NCI-H526 treated with DMSO at 0.1 percent for 48 hours (cell line): Measurements from ENCODE around the gene USP27X.

Experiments used
- DNase-seq: peaks from one replicate; lab custom pipeline; 2025; lab: John Stamatoyannopoulos, UW

Gene USP27X

DNA sequence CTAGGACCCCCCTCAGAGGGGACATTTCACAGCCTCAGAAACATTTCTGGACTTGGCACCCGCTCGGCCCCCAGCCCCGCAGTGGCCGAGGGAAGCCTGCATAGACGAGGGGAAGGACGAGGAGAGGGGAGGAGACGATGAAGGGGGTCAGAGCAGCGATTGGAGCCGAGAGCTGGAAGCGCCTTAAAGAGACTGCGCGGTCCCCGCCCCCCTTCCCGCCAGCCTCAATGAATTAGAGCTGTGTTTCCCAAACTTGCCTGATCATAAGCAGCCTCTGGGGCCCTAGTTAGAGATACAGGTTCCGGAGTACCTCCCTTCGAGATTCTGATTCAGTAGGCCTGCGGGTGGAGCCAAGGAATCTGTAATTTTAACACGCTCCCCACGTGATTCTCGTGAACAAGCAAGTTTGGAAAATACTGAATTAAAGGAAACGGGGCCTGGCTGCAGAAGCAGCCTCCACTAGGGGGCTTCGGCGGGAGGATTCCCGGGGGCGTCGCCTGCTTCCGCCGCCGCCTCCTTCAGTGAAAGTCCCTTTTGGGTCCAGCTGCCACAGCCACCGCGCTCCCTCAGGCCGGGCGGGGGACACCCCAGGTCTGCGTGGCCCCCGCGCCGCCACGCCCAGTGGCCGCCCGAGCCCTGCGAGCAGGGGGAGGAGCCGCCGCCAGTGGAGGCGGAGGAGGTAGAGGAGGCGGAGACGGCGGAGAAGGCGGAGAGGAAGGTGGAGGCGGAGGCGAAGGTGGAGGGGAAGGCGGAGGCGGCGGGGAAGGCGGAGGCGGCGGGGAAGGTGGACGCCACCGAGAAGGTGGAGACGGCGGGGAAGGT is at the start of gene USP27X:
TSS of gene USP27X (plus strand) at position 651 of the 822 bp plus-strand sequence. CDS start 824 bp downstream, outside the sequence.
- peak; percentile 63 for DNase-seq

DNA sequence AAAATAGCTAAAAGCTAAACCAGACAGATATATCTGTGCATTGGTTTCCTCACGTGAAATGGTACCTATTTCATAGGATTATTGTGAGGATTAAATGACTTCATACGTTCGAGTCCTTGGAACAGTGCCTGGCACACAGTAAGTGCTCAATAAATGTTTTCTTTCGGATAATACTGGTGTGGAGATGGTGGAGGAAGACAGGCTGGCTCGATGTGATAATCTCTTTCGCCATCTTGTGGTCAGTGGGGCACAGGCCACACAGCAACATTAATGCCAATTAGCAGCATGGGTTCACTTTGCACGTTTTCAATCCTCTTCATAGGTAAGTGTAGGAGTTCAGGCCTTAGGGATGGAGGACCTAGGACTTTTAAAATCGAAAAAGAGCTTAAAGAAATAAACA is 40.9 kb upstream of the USP27X start:
- no peak for DNase-seq

DNA sequence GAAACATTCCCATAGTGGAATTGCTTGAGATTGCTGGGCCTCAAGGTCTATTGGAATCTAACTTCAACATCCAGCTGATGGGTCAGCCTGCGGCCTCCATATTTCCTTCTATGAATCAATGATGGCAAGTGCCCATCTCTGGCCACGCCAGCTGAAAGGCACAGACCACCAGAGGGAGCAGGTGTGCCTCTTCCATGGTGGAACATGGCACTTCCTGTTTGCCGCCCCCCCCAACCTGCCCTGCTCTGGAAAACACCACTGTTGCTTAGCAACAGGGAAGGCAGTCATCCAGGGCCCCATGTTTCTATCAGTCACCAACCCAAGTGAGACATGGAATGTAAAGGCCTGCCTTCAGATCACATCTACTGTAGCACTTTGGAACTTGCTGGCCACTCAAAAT is 38.6 kb upstream of the USP27X start:
- no peak for DNase-seq

DNA sequence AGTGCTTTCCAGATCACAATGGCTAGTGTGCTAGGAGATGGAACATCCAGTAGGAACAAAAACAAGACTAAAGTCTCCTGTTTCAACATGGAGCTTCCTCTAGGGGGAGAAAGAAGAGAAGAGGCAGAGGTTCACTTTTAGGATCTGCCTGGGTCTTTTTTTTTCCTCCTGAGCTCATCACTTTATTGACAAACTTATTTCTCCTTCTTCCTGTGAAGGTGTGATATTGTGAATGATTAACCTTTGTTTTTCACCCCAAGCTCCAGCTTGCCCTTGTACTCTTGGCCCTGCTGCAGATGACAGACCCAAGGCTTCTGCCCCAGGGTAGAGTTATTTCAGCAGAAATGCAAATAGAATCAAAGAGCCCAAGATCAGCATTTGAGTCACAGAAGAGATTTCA is 36.7 kb upstream of the USP27X start:
- no peak for DNase-seq

DNA sequence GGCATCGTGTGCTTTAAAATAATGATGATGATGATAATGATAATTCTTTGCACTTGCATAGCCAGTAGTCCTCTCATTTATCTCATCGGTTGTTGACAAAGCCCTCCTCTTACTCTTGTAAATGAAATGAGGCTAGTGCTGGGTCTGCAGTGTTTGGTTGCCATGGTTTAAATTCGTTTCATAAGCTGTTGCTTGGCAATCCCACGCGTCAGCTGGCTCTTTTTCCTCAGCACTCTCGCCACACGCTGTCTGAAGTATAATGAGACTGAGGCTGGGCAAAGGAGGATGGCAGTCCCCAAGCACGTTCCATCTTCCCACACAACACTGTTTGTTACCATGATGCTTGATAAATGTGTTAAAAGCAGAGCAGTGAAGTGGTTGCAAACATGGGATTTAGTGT is 34.7 kb upstream of the USP27X start:
- DNase-seq, result no peak

DNA sequence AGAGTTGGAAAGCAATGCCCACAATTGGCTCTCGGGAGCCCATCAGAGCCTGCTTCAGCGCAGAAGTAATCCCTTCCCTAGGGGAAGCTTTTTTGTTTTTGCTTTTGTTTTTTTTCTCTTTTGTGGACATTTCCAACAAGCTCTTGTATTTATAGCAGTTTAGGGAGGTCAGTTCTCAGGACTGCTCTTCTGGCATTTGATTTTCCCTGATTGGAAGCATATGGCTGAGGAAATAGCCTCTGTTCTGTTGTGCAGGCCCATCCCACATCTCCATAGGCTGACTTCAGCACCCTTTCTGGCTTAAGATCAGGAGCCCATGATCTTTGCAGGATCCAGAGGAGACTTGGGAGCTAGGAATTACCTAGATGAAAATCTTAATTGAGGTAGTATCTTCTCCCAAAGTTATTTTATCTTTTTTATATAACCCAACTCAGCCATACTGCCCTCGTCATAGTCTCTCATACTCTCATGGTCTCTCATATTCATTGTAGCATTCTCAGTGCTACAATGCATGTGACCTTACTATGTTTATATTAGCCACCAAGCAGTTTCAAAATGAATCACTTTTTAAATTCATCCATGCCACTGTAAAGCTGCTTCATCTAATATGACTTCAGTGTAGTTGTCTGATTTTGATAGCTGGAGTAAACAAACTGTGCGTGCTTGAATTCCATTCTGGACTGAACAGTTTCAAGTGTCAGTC is 33.4 kb upstream of the USP27X start:
- DNase-seq, result no peak

DNA sequence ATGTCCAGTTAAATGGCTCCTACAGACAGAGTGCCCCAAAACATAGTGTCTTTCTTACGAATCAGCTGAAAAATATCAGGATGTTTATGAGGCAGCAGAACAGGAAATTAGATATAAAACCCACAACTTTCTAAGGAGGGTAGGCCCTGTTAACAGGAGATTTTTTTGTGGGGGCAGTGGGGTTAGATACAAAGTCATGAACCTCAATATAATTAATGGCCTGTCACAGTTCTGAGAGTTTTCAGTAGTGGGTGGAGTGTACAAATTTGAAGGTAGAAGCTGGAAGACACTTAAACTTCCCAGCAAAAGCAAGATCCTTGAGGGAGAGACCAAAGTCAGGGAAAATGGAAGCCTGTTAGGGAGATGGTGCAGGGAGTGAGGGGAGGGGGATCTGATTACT is 32.8 kb upstream of the USP27X start:
- no peak for DNase-seq

DNA sequence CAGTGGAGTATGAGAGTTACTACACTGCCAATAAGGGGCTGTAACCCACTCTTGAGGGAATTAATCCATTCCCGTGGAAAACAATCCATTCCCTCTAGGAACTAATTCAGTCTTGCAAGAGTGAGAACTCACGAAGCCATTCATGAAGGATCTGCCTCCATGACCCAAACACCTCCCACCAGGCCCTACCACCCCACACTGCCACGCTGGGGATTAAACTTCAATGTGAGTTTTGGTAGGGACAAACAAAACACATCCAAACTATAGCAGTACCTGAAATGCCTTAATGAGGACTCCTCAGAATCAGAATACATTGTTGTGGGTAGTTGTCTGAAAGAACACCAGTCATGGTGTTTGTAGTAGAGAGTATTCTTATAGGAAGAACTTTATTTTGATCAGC is 31.0 kb upstream of the USP27X start:
- no peak for DNase-seq

DNA sequence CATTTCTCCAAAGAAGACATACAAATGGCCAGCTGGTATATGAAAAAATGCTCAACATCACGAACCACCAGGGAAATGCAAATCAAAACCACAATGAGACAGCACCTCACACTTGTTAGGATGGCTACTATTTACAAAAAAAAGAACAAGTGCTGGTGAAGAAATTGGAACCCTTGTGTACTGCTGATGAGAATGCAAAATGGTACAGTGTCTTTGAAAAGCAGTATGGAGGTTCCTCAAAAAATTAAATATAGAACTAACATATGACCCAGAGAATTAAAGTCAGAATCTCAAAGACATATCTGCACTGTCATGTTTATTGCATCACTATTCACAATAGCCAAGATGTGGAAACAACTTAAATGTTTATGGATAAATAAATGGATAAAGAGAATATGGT is 29.3 kb upstream of the USP27X start:
- DNase-seq, result no peak

DNA sequence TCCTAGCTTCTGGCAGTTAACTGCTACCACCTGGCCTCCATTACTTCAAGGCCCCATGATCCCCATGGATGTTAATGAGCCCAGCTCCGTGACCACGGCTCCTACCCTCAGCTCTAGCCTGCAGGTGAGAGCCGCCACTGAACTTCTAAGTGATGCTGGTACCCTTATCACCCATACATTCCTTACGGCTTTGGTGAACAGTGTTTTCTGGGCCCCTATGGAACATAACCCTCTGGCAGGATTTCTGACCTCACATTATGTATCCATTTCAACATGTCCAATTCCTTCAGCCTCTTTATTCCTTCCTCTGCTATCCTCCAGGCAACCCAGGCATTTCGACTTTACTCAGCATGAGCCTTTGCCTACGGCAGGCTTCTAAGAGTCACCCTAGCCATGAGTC is 25.6 kb upstream of the USP27X start:
- no peak for DNase-seq

DNA sequence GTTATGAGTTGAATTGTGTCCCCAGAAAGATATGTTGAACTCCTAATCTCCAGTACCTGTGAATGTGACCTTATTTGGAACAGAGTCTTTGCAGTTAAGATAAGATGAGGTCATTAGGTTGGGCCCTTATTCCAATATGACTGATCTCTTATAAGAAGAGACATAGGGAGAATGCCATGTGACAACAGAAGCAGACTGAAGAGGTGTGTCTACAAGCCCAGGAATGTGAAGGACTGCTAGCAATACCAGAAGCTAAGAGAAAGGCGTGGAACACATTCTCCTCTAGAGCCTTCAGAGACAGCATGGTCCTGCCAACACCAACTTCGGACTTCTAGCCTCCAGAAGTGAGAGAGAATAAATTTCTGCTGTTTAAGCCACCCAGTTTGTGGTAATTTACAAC is 22.5 kb upstream of the USP27X start:
- DNase-seq, result no peak

DNA sequence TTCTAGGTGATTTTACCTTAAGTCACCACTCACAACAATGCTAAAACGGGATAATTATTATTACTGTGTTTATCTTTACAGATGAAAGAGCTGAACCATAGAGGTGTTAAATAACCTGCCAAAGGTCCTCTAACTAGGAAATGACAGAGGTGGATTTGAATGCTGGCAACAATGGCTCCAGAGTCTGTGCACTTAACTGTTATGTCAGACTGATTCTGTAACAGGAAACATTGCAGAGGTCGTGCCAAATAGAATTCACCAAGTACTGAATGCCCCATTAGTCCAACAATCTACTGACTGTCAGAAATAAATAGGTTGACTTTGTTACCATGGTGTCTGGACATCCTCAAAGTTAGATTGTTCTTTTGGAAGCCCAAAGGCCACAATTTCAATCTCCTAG is 20.9 kb upstream of the USP27X start:
- DNase-seq, result no peak

DNA sequence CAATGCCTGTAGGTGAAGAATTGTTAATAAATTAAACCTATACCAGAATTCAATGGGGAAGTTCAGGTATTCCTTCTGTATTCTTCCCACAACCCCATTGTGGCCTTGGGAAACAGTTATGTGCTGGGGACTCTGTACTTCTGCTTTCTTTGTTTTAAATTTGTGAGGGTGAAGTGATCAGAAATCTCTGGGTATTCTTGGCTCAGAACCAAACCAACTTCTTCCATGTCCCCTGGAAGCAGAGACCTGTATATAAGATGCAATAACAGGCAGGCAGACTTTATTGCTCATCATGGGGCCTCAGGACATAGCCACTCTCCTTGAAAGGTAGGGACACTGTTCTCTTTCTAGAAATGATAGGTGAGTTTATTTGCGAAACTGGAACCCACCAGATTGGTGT is 19.8 kb upstream of the USP27X start:
- DNase-seq, result no peak

DNA sequence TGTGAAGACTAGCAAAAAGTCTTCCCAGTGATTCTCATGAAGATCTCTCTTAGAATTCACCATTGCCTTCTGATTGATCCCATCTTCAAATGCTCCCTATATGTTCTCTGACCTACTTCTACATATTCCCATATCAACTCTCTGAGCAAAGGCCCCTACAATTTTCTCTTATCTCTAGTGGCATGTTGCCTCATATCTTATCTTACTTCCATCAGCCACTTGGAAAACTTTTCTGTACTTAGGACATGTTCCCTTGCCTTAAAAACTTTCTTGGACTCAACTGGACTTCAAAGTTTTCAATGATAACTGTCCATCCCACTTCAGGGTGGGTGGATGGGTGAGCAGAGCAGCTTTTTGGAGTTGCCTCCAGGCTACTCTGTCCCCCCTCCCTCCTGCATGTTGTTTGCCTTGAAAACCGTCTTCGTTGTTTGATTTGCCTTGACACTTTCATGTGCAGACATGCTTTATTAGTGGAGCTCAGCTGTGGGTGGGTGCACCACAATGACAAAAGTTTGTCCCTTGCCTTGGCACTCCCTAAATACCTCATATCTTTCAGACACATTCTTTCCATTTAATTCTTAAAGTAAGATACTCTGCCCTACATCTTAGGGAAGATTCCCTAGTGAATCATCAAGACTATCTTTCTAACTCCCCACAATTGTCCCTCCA is 18.3 kb upstream of the USP27X start:
- DNase-seq, result no peak

DNA sequence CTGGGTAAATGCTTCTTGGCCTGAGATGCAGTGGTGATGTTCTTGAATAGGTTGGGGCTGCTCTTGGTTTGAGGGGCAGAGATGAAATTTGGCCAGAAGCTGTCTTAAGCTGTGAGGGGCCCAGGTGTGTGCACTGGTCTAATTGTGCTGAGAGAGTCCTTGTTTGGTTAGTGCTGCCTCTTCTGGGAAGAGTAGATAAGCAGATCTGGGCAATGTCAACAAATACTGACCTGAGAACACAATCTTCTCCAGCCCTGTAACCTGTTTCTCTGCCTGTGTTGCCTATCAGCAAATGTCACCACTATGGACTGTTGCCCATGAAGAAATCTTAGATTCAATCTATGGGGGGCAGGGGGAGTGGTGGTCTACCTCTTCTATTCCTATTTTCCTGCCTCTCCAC is 17.2 kb upstream of the USP27X start:
- DNase-seq, result no peak

DNA sequence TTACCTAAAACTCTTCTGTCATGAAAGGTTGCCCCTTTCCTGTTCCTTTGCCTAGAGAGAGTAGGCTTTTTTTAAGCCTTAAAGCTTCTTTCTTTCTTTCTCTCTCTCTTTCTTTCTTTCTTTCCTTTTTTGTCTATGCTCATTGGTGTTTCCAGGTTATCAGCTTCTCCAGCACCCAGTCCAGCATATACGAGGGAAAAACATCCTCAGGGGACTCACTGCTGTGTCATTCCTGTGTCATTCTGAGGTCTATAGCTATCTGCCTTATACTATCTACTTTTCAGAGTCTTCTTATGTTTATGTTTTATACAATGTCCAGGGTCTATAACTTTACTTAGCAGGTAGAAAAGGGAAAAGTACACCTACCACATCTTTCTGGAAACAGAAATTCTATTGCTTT is 10.5 kb upstream of the USP27X start:
- DNase-seq, result no peak

DNA sequence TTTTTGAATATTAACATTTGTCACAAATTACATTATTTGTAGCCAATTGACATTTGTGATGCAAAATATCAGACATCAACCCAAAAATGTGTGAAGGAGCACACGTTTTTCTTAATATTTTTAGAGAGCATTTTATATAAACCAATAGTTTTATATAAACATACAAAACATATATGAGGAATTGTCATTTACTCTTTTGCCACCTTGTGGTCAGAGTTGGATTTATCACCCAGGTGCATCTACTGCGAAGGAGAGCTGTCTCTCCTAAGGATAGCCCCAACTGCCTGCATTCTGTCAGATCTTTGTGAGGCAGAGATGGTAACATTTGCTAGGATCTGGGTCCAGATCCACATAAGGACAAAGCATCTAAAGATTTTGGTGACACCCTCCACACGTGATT is 2.5 kb upstream of the USP27X start:
- peak; percentile 3 for DNase-seq

DNA sequence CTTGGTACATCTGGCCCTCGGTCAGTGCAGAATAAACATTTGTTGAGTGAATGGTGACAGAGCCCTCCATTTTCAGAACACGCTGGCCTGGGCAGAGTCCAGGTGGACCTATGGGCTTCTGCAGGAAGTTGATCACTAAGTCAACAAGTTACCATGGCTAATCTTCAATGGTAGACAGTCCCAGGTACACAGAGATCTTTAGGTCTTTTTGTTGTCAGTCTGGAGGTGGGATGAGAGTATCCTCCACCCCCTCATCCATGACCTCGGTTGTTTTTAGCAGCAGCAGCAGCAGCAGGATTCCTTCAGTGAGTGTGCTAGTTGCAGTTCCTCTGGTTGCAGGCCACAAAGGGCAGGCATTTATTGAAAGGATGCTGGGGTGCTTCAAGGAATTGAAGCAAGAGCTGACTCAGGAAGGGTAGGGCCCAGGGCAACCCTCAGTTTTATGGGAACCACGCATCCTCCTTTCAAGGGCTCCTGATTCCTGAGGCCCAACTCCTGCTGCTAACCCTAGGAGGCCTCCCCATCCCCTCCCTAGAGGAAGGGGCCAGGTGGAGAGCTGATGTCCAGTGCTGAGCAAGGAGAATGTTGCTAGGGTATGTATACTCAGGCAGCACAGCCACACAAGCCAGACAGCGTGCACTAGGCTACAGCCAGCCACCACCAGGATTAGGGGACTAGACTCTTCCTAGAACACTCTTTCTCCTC is 1.7 kb upstream of the USP27X start:
- DNase-seq, result no peak

DNA sequence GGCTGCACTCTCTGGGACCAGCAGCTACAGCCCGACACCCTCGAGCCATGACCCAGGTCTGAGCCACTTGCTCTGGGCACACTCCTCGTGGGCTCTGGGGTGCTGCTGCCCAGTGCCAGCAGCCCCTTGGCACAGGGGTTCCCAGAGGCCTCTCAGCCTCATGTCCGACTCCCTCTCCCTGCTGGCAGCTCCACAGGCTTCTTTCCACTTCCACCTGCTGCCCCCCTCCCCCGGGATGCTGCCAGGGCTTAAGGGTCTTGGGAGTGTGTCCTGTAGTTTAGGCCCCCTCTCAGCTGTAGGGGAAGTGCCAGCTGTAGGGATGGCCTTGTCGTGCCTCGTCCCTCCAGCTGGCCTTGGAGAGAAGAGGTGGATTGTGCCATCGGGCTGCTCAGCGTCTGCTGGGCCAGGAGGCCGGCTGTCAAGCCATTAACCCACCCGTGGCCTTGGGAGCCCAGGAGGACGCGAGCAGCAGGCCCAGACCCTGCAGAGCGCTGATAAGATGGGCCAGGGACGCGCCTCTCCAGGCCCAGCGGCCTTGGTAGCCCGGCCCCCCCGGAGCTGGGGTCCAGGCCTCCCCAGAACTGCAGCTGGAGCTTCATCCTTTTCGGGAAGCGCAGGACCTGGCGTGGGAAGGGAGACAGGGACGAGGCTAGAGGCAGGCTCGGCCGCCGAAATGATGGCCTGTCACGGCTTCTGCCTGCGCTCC is 1.0 kb upstream of the USP27X start:
- DNase-seq, result no peak

DNA sequence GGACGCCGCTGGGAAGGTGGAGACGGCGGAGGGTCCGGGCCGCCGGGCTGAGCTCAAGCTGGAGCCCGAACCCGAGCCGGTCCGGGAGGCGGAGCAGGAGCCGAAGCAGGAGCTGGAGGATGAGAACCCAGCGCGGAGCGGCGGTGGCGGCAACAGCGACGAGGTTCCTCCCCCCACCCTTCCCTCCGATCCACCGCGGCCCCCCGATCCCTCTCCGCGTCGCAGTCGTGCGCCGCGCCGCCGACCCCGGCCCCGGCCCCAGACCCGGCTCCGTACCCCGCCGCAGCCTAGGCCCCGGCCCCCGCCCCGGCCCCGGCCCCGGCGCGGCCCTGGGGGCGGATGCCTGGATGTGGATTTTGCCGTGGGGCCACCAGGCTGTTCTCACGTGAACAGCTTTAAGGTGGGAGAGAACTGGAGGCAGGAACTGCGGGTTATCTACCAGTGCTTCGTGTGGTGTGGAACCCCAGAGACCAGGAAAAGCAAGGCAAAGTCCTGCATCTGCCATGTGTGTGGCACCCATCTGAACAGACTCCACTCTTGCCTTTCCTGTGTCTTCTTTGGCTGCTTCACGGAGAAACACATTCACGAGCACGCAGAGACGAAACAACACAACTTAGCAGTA is 483 bp downstream of the USP27X start:
- DNase-seq, result no peak

DNA sequence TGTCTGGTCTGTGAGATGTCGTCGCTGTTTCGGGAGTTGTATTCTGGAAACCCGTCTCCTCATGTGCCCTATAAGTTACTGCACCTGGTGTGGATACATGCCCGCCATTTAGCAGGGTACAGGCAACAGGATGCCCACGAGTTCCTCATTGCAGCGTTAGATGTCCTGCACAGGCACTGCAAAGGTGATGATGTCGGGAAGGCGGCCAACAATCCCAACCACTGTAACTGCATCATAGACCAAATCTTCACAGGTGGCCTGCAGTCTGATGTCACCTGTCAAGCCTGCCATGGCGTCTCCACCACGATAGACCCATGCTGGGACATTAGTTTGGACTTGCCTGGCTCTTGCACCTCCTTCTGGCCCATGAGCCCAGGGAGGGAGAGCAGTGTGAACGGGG is 1.4 kb downstream of the USP27X start:
- DNase-seq, result no peak
